HG03378 (cell line): ENCODE data around the gene CD200R1L.

Experiments used
- ATAC-seq: cut with Tn5 transposase; IDR thresholded peaks from one replicate; pipeline ENCODE4 v1.9.1; 2021; ENCODE audit warnings: mild to moderate bottlenecking, moderate library complexity; ENCODE audit not compliant: unreplicated experiment

CD200R1L gene

DNA sequence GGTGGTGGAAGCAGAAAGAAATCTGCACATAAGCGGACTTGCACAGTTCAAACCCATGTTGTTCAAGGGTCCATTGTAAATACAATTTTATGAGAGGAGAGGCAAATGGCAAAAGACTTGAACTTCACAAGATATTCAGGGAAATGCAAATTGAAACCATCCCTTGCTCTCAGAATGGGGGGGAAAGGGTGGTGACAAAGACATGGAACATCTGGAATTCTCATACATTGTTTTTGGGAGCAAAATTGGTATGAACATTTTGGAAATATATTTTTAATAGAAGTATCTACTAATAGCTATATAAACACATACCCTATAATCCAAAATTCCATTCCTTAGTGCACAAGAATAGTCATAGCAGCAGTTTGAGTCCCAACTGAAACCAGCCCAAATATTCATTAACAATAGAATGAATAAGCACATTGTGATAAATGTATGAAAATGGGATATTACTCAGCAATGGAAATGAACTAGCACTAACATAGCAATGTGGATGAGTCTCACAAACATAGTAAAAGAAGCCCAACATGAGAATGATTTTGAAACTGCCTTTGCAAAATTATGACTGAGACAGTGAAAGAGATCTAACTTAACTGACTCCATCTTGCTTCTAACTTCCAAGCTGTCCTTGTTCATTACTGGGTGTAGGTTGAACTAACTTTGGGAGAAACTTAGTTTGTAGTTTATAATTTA, 77.2 kb downstream of the CD200R1L start:
- ATAC-seq = no peak

- no peak for ATAC-seq
These were observed 78.9 kb downstream of the CD200R1L start for GRCh38 chr3:112767777-112768176.

GRCh38 chr3:112767177-112767576, 79.5 kb downstream of the CD200R1L start:
- no peak for ATAC-seq
